HEK293 (cell line): ENCODE measurements around the gene ACOT8.

Source experiments
- MEIS1 ChIP-seq: sonication (generic); formaldehyde crosslinking; IDR thresholded peaks from 2 replicates; pipeline ENCODE4 v1.8.1; 2022; ENCODE audit warnings: missing genetic modification reagents, mild to moderate bottlenecking, borderline replicate concordance
- ZBTB20 ChIP-seq: fragments of 450-650 bp; formaldehyde crosslinking; IDR thresholded peaks from 2 replicates; pipeline ENCODE4 v1.5.1; 2016; ENCODE audit warnings: missing biosample characterization, missing genetic modification characterization
- ZNF202 ChIP-seq: fragments of 450-650 bp; formaldehyde crosslinking; IDR thresholded peaks from 2 replicates; pipeline ENCODE4 v1.5.1; 2016; ENCODE audit warnings: missing biosample characterization, missing genetic modification characterization, borderline replicate concordance
- ZNF354C ChIP-seq: fragments of 450-650 bp; formaldehyde crosslinking; IDR thresholded peaks from 2 replicates; pipeline ENCODE4 v1.5.1; 2016; ENCODE audit warnings: missing biosample characterization, missing genetic modification characterization, low read depth, borderline replicate concordance
- ZNF48 ChIP-seq: fragments of 450-650 bp; formaldehyde crosslinking; IDR thresholded peaks from 2 replicates; pipeline ENCODE4 v1.5.1; 2016; ENCODE audit warnings: missing biosample characterization, missing genetic modification characterization
- ZNF704 ChIP-seq: fragments of 450-650 bp; formaldehyde crosslinking; IDR thresholded peaks from 2 replicates; pipeline ENCODE4 v1.5.1; 2016; ENCODE audit warnings: missing biosample characterization, missing genetic modification characterization
- ZXDB ChIP-seq: fragments of 450-650 bp; formaldehyde crosslinking; IDR thresholded peaks from 2 replicates; pipeline ENCODE4 v1.5.1; 2016; ENCODE audit warnings: missing biosample characterization, missing genetic modification characterization
- TF ChIP-seq, protein P1 (sequence below): fragments of 450-650 bp; formaldehyde crosslinking; IDR thresholded peaks from 2 replicates; pipeline ENCODE4 v1.5.1; 2016; ENCODE audit warnings: missing biosample characterization, missing genetic modification characterization

GRCh38 chr20:45883100-45883469 is 25.9 kb upstream of the ACOT8 start:
- no peak for TF ChIP-seq ZBTB20
- no peak for TF ChIP-seq ZXDB (tag by site-specific recombination)
- TF ChIP-seq ZNF48 (tag by site-specific recombination) = no peak
- TF ChIP-seq, protein P1, sequence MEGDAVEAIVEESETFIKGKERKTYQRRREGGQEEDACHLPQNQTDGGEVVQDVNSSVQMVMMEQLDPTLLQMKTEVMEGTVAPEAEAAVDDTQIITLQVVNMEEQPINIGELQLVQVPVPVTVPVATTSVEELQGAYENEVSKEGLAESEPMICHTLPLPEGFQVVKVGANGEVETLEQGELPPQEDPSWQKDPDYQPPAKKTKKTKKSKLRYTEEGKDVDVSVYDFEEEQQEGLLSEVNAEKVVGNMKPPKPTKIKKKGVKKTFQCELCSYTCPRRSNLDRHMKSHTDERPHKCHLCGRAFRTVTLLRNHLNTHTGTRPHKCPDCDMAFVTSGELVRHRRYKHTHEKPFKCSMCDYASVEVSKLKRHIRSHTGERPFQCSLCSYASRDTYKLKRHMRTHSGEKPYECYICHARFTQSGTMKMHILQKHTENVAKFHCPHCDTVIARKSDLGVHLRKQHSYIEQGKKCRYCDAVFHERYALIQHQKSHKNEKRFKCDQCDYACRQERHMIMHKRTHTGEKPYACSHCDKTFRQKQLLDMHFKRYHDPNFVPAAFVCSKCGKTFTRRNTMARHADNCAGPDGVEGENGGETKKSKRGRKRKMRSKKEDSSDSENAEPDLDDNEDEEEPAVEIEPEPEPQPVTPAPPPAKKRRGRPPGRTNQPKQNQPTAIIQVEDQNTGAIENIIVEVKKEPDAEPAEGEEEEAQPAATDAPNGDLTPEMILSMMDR (tag by site-specific recombination) = no peak
- TF ChIP-seq ZNF354C (tag by site-specific recombination) = no peak
- TF ChIP-seq ZNF202 (tag by site-specific recombination) = no peak
- no peak for TF ChIP-seq ZNF704 (tag by site-specific recombination)
- no peak for TF ChIP-seq MEIS1 (CRISPR knock-in tag)
